GM23338 (cell line): ENCODE results near the gene DMGDH. TPM values are rescaled to one million over a fixed set of nuclear protein-coding genes. Genes with fewer than 3 reads are reported as not detected.

Source experiments
- ATAC-seq: fragments of 200-7000 bp; cut with Tn5 transposase; 3 replicates; pipeline ENCODE4 v1.9.1; 2020
- DNase-seq: peaks from one replicate; pipeline ENCODE4 v3.0.0-alpha.2; 2015; ENCODE audit warnings: low spot score
- H2AFZ ChIP-seq: fragments of 200-600 bp; sonication (generic); 2 replicates; pipeline ENCODE4 v1.8.0; 2016; ENCODE audit warnings: antibody characterized with exemption, mild to moderate bottlenecking, moderate library complexity
- H3F3A ChIP-seq: fragments of 200-600 bp; sonication (generic); replicated peaks from 2 replicates; pipeline ENCODE4 v1.8.0; 2017; ENCODE audit warnings: antibody characterized with exemption, mixed run types, low read depth
- H3K27ac ChIP-seq: fragments of 200-600 bp; sonication (generic); 2 replicates; pipeline ENCODE4 v1.6.1; 2016; ENCODE audit warnings: low read depth
- H3K27me3 ChIP-seq: fragments of 200-600 bp; sonication (generic); 2 replicates; pipeline ENCODE4 v1.8.0; 2016; ENCODE audit warnings: mild to moderate bottlenecking, mixed run types, moderate library complexity; ENCODE audit not compliant: insufficient read depth
- H3K36me3 ChIP-seq: fragments of 200-600 bp; sonication (generic); 2 replicates; pipeline ENCODE4 v1.8.0; 2016; ENCODE audit warnings: mild to moderate bottlenecking; ENCODE audit not compliant: insufficient read depth
- H3K4me1 ChIP-seq: fragments of 200-600 bp; sonication (generic); 2 replicates; pipeline ENCODE4 v1.8.0; 2016; ENCODE audit warnings: mild to moderate bottlenecking, moderate library complexity; ENCODE audit not compliant: insufficient read depth
- H3K4me2 ChIP-seq: fragments of 200-600 bp; sonication (generic); 2 replicates; pipeline ENCODE4 v1.7.1; 2017; ENCODE audit warnings: mixed run types
- H3K4me3 ChIP-seq: fragments of 200-600 bp; sonication (generic); 2 replicates; pipeline ENCODE4 v1.6.1; 2016; ENCODE audit warnings: mixed run types
- H3K79me2 ChIP-seq: fragments of 200-600 bp; sonication (generic); replicated peaks from 2 replicates; pipeline ENCODE4 v1.8.0; 2017; ENCODE audit warnings: mild to moderate bottlenecking; ENCODE audit not compliant: insufficient read depth
- H3K9me2 ChIP-seq: fragments of 200-600 bp; sonication (generic); 2 replicates; pipeline ENCODE4 v1.8.0; 2017; ENCODE audit not compliant: insufficient read depth
- H4K20me1 ChIP-seq: fragments of 200-600 bp; sonication (generic); replicated peaks from 2 replicates; pipeline ENCODE4 v1.8.0; 2017; ENCODE audit warnings: mild to moderate bottlenecking; ENCODE audit not compliant: insufficient read depth
- H3K27ac Mint-ChIP-seq: 2 replicates; pipeline ENCODE4 v1.8.0; 2020; ENCODE audit warnings: inconsistent platforms, mild to moderate bottlenecking, moderate library complexity, mixed read lengths
- H3K27me3 Mint-ChIP-seq: 3 replicates; pipeline ENCODE4 v1.8.0; 2022; ENCODE audit warnings: low read depth, mild to moderate bottlenecking, moderate library complexity, mixed read lengths, inconsistent platforms; ENCODE audit not compliant: insufficient read depth, poor library complexity
- H3K36me3 Mint-ChIP-seq: 3 replicates; pipeline ENCODE4 v1.8.0; 2021; ENCODE audit warnings: low read depth, mild to moderate bottlenecking, inconsistent platforms, moderate library complexity, mixed read lengths
- H3K4me1 Mint-ChIP-seq: 3 replicates; pipeline ENCODE4 v1.8.0; 2020; ENCODE audit warnings: mild to moderate bottlenecking, inconsistent platforms, mixed read lengths
- H3K4me3 Mint-ChIP-seq: 3 replicates; pipeline ENCODE4 v1.8.0; 2021; ENCODE audit warnings: moderate library complexity, mild to moderate bottlenecking, inconsistent platforms, mixed read lengths
- H3K9me3 Mint-ChIP-seq: 3 replicates; pipeline ENCODE4 v1.8.0; 2020; ENCODE audit warnings: moderate library complexity, mild to moderate bottlenecking, inconsistent platforms, mixed read lengths
- CREB1 ChIP-seq: fragments of 250-450 bp; sonication (Bioruptor Pico); IDR thresholded peaks from 2 replicates; pipeline ENCODE4 v1.5.0; 2020; ENCODE audit warnings: low read depth, mild to moderate bottlenecking, moderate library complexity
- ETS1 ChIP-seq: IDR thresholded peaks from 2 replicates; pipeline ENCODE4 v1.6.1; 2016; ENCODE audit warnings: antibody characterized with exemption
- JUNB ChIP-seq: IDR thresholded peaks from one replicate; pipeline ENCODE4 v1.6.1; 2016; ENCODE audit warnings: antibody characterized with exemption; ENCODE audit not compliant: unreplicated experiment
- NANOG ChIP-seq: IDR thresholded peaks from 2 replicates; pipeline ENCODE4 v1.6.1; 2016; ENCODE audit warnings: antibody characterized with exemption, borderline replicate concordance
- POLR2AphosphoS5 ChIP-seq: IDR thresholded peaks from 2 replicates; pipeline ENCODE4 v1.6.1; 2016; ENCODE audit warnings: antibody characterized with exemption, low read depth
- STAT1 ChIP-seq: IDR thresholded peaks from one replicate; pipeline ENCODE4 v1.6.1; 2016; ENCODE audit warnings: antibody characterized with exemption; ENCODE audit not compliant: unreplicated experiment
- ZNF114 ChIP-seq: fragments of 250-450 bp; sonication (Bioruptor Pico); IDR thresholded peaks from 2 replicates; pipeline ENCODE4 v1.5.0; 2020; ENCODE audit warnings: mild to moderate bottlenecking, moderate library complexity
- polyA plus RNA-seq: library from polyadenylated mRNA; unstranded; fragments of >200 nt; fragmentation: Nextera tagmentation; extraction: Ambion mirVana; gene quantifications from 2 replicates; pipeline ENCODE4 v1.2.1, GENCODE V29; 2016
- total RNA-seq: library from RNA; depleted of rRNA; stranded (reverse); fragments of >200 nt; shearing (Covaris generic); gene quantifications from 2 replicates; pipeline ENCODE4 v1.2.3, GENCODE V29; 2014
- TF ChIP-seq, protein P1 (sequence below): fragments of 250-450 bp; sonication (Bioruptor Pico); IDR thresholded peaks from 2 replicates; pipeline ENCODE4 v1.5.0; 2020; ENCODE audit warnings: mild to moderate bottlenecking, moderate library complexity
- TF ChIP-seq, protein P2 (sequence below), 2 experiments: fragments of 200-600 bp in 1 of 2; sonication (generic) in 1 of 2; conservative IDR thresholded peaks; 2 replicates each; pipeline versions ENCODE4 v1.5.1 to v1.6.1; 2016 to 2017; ENCODE audit warnings: antibody characterized with exemption in 2 of 2, low read depth in 2 of 2, mild to moderate bottlenecking in 2 of 2, moderate library complexity in 1 of 2

The DMGDH gene
- total and polyA plus RNA-seq, 2 experiments from 2014 or later: 0.52 to 0.63 TPM

DNA sequence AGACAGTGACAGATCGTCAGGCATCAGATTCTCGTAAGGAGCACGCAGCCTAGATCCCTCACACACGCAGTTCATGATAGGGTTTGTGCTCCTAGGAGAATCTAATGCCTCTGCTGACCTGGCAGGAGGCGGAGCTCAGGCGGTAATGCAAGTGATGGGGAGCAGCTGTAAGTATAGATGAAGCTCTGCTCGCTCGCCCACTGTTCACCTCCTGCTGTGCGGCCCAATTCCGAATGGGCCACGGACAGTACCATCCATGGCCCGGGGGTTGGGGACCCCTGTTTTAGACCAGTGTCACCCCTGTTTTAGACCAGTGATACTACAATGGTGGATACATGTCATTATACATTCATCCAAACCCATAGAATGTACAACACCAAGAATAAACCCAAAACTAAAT is 80.4 kb downstream of the DMGDH start (continued):
- no peak for TF ChIP-seq NANOG

- no peaks in the 10 kb centered on the region for H3K36me3 ChIP-seq
- H4K20me1 ChIP-seq: no peaks in the 10 kb centered on the region
- no peak for ATAC-seq
- Mint-ChIP-seq H3K36me3 (no peaks in the 10 kb centered on the region), H3K27ac (peak overlapping the region; percentile 65; the same call in 1 of the 2 replicates), H3K4me3 (peak overlapping the region; percentile 90), H3K9me3 (no peaks in the 10 kb centered on the region), H3K4me1 (peaks cover 21% of the 10 kb centered on the region), H3K27me3 (peaks cover 3% of the 10 kb centered on the region)
- no peaks in the 10 kb centered on the region for H3K27me3 ChIP-seq
- peak overlapping the region; percentile 77 for H2AFZ ChIP-seq
- peak overlapping the region; percentile 86 for H3K4me2 ChIP-seq
- H3K4me3 ChIP-seq: peak overlapping the region; percentile 69
- H3K27ac ChIP-seq: 0 out of 2 replicates have a peak overlapping the region, but pooled peaks have one; percentile 52
- peaks cover 7% of the 10 kb centered on the region; the same call in 1 of the 2 replicates for H3K79me2 ChIP-seq
- H3K9me2 ChIP-seq: no peaks in the 10 kb centered on the region
- DNase-seq: no peak
- peaks cover 23% of the 10 kb centered on the region for H3K4me1 ChIP-seq
- TF ChIP-seq POLR2AphosphoS5 (no peak), ETS1 (no peak), ZNF114 (CRISPR knock-in tag) (no peak), STAT1 (no peak), CREB1 (CRISPR knock-in tag) (no peak), JUNB (no peak)
- TF ChIP-seq, protein P1, sequence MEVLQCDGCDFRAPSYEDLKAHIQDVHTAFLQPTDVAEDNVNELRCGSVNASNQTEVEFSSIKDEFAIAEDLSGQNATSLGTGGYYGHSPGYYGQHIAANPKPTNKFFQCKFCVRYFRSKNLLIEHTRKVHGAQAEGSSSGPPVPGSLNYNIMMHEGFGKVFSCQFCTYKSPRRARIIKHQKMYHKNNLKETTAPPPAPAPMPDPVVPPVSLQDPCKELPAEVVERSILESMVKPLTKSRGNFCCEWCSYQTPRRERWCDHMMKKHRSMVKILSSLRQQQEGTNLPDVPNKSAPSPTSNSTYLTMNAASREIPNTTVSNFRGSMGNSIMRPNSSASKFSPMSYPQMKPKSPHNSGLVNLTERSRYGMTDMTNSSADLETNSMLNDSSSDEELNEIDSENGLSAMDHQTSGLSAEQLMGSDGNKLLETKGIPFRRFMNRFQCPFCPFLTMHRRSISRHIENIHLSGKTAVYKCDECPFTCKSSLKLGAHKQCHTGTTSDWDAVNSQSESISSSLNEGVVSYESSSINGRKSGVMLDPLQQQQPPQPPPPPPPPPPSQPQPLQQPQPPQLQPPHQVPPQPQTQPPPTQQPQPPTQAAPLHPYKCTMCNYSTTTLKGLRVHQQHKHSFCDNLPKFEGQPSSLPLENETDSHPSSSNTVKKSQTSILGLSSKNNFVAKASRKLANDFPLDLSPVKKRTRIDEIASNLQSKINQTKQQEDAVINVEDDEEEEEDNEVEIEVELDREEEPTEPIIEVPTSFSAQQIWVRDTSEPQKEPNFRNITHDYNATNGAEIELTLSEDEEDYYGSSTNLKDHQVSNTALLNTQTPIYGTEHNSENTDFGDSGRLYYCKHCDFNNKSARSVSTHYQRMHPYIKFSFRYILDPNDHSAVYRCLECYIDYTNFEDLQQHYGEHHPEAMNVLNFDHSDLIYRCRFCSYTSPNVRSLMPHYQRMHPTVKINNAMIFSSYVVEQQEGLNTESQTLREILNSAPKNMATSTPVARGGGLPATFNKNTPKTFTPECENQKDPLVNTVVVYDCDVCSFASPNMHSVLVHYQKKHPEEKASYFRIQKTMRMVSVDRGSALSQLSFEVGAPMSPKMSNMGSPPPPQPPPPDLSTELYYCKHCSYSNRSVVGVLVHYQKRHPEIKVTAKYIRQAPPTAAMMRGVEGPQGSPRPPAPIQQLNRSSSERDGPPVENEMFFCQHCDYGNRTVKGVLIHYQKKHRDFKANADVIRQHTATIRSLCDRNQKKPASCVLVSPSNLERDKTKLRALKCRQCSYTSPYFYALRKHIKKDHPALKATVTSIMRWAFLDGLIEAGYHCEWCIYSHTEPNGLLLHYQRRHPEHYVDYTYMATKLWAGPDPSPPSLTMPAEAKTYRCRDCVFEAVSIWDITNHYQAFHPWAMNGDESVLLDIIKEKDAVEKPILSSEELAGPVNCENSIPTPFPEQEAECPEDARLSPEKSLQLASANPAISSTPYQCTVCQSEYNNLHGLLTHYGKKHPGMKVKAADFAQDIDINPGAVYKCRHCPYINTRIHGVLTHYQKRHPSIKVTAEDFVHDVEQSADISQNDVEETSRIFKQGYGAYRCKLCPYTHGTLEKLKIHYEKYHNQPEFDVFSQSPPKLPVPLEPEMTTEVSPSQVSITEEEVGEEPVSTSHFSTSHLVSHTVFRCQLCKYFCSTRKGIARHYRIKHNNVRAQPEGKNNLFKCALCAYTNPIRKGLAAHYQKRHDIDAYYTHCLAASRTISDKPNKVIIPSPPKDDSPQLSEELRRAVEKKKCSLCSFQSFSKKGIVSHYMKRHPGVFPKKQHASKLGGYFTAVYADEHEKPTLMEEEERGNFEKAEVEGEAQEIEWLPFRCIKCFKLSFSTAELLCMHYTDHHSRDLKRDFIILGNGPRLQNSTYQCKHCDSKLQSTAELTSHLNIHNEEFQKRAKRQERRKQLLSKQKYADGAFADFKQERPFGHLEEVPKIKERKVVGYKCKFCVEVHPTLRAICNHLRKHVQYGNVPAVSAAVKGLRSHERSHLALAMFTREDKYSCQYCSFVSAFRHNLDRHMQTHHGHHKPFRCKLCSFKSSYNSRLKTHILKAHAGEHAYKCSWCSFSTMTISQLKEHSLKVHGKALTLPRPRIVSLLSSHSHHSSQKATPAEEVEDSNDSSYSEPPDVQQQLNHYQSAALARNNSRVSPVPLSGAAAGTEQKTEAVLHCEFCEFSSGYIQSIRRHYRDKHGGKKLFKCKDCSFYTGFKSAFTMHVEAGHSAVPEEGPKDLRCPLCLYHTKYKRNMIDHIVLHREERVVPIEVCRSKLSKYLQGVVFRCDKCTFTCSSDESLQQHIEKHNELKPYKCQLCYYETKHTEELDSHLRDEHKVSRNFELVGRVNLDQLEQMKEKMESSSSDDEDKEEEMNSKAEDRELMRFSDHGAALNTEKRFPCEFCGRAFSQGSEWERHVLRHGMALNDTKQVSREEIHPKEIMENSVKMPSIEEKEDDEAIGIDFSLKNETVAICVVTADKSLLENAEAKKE (CRISPR knock-in tag): no peak
- TF ChIP-seq, protein P2, sequence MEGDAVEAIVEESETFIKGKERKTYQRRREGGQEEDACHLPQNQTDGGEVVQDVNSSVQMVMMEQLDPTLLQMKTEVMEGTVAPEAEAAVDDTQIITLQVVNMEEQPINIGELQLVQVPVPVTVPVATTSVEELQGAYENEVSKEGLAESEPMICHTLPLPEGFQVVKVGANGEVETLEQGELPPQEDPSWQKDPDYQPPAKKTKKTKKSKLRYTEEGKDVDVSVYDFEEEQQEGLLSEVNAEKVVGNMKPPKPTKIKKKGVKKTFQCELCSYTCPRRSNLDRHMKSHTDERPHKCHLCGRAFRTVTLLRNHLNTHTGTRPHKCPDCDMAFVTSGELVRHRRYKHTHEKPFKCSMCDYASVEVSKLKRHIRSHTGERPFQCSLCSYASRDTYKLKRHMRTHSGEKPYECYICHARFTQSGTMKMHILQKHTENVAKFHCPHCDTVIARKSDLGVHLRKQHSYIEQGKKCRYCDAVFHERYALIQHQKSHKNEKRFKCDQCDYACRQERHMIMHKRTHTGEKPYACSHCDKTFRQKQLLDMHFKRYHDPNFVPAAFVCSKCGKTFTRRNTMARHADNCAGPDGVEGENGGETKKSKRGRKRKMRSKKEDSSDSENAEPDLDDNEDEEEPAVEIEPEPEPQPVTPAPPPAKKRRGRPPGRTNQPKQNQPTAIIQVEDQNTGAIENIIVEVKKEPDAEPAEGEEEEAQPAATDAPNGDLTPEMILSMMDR (conservative IDR thresholded peaks at IDR 0.05; ENCODE audit: low read depth in 2 of 2): no peak
- 0 out of 2 replicates have a peak, but pooled peaks cover 2% of the 10 kb centered on the region for H3F3A ChIP-seq
Observed at GRCh38 chr5:78985725-78986223, 83.7 kb downstream of the DMGDH start.
